Measurements from ENCODE around the gene ZNF423. TPM values are rescaled to one million over a fixed set of nuclear protein-coding genes. Genes with fewer than 3 reads are reported as not detected.

Gene ZNF423
- total RNA-seq, 2 experiments from 2014 or later: not detected

DNA sequence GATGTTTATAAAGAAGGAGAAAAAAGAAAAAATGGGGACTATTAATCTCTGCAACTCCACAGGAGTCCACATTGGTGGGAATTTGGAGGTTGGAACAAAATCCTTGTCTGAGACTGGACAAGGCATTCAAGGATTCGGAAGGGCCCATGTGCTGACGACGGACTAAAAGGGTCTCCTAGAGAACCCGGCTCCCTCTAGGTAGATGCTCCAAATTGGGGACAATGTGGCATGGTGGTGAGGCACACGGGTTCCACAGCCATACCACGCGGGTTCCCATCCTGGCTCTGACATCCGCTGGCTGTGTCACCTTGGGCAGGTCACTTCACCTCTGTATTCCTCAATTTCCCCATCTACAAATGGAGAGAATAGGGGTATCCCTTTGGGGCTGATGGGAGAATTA lies 254.9 kb downstream of the ZNF423 start:
- CTCF ChIA-PET: interaction anchor here (0.7 kb wide), 1 partner anchor 8 kb away, joined by 3 read pairs; no protein-coding TSS in a partner anchor
- TF ChIP-seq, protein P1, sequence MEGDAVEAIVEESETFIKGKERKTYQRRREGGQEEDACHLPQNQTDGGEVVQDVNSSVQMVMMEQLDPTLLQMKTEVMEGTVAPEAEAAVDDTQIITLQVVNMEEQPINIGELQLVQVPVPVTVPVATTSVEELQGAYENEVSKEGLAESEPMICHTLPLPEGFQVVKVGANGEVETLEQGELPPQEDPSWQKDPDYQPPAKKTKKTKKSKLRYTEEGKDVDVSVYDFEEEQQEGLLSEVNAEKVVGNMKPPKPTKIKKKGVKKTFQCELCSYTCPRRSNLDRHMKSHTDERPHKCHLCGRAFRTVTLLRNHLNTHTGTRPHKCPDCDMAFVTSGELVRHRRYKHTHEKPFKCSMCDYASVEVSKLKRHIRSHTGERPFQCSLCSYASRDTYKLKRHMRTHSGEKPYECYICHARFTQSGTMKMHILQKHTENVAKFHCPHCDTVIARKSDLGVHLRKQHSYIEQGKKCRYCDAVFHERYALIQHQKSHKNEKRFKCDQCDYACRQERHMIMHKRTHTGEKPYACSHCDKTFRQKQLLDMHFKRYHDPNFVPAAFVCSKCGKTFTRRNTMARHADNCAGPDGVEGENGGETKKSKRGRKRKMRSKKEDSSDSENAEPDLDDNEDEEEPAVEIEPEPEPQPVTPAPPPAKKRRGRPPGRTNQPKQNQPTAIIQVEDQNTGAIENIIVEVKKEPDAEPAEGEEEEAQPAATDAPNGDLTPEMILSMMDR (IDR thresholded peaks at IDR 0.05): no peak
- ATAC-seq (no peak), DNase-seq (no peak)
- Mint-ChIP-seq H3K4me3 (no peak overlapping the region), H3K27me3 (peaks cover 2% of the 10 kb centered on the region), H3K27ac (no peak overlapping the region), H3K36me3 (ENCODE audit: low read depth) (no peaks in the 10 kb centered on the region), H3K4me1 (ENCODE audit: low read depth) (no peaks in the 10 kb centered on the region), H3K9me3 (no peaks in the 10 kb centered on the region)
- POLR2A ChIA-PET: no interaction called here
- intact Hi-C loops (cut with micrococcal nuclease): no loop called here

DNA sequence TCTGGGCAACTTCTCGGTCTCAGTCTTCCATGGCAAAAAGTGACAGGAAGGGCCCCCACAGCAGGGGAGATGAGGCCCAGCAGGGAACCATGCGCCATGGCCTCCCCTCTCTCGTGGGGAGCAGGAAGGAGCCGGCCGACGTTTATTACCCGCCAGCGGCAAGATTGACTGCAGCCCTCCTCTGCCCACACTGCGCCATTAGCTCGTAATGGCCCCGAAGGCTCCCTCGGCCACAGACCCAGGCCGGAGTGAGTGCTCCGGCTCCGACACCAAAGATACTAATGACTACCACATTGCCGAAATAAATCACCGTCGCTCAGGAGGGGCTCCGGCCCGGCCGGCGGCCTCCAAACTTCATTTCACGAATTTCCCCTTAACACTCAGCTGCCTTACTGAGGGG lies 255.4 kb downstream of the ZNF423 start:
- POLR2A ChIA-PET: no interaction called here
- H3K4me1 Mint-ChIP-seq (ENCODE audit: low read depth): no peaks in the 10 kb centered on the region
- CTCF ChIA-PET: no interaction called here
- H3K27me3 Mint-ChIP-seq: peaks cover 2% of the 10 kb centered on the region
- intact Hi-C loops (cut with micrococcal nuclease): no loop called here
- no peaks in the 10 kb centered on the region for H3K9me3 Mint-ChIP-seq
- TF ChIP-seq, protein P1 (IDR thresholded peaks at IDR 0.05): no peak
- DNase-seq (no peak), ATAC-seq (no peak)
- no peak overlapping the region for H3K27ac Mint-ChIP-seq
- no peak overlapping the region for H3K4me3 Mint-ChIP-seq
- H3K36me3 Mint-ChIP-seq (ENCODE audit: low read depth): no peaks in the 10 kb centered on the region

DNA sequence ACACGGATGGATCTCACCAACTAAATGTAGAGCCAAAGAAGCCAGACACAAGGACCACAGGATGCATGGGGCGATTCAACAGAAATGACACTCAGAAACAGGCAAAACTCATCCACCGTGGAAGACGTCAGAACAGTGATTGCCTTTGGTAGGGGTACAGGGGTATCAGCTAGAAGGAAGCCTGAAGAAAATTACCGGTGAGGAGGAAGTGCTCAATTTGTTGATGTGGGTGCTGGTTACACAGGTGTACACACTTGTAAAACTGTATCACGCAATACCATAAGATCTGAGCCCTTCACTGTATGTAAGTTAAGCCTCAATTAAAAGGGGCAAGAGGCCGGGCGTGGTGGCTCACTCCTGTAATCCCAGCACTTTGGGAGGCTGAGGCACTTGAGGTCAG lies 256.2 kb downstream of the ZNF423 start:
- CTCF ChIA-PET: no interaction called here
- intact Hi-C loops (cut with micrococcal nuclease): no loop called here
- Mint-ChIP-seq H3K4me1 (ENCODE audit: low read depth) (no peaks in the 10 kb centered on the region), H3K27me3 (peaks cover 2% of the 10 kb centered on the region), H3K9me3 (no peaks in the 10 kb centered on the region), H3K36me3 (ENCODE audit: low read depth) (no peaks in the 10 kb centered on the region), H3K4me3 (no peak overlapping the region), H3K27ac (no peak overlapping the region)
- ATAC-seq: no peak
- POLR2A ChIA-PET: no interaction called here
- no peak for DNase-seq
- TF ChIP-seq, protein P1 (IDR thresholded peaks at IDR 0.05): no peak

DNA sequence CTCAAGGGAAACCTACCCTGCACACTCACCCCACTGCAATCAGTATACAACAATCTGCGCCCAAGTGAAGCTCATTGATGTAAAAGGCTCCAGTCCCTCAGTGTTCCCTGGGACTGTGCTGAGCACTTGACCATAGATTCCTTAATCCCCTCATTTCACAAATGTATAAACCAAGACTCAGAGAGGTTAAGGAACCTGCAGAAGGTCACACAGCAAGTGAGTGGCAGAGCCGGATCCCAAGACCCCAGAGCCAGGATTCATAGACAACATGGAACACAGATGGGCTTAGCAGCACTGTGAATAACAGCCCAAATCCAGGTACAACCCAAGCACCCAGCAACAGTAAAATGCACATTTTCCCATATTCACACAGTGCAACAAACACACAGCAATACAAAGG lies 256.6 kb downstream of the ZNF423 start:
- no peak overlapping the region for H3K4me3 Mint-ChIP-seq
- CTCF ChIA-PET: no interaction called here
- ATAC-seq: no peak
- no peaks in the 10 kb centered on the region for H3K36me3 Mint-ChIP-seq (ENCODE audit: low read depth)
- H3K27me3 Mint-ChIP-seq: peaks cover 5% of the 10 kb centered on the region
- no peak for DNase-seq
- no peak overlapping the region for H3K27ac Mint-ChIP-seq
- TF ChIP-seq, protein P1 (IDR thresholded peaks at IDR 0.05): no peak
- POLR2A ChIA-PET: no interaction called here
- no peaks in the 10 kb centered on the region for H3K4me1 Mint-ChIP-seq (ENCODE audit: low read depth)
- no peaks in the 10 kb centered on the region for H3K9me3 Mint-ChIP-seq
- intact Hi-C loops (cut with micrococcal nuclease): no loop called here

DNA sequence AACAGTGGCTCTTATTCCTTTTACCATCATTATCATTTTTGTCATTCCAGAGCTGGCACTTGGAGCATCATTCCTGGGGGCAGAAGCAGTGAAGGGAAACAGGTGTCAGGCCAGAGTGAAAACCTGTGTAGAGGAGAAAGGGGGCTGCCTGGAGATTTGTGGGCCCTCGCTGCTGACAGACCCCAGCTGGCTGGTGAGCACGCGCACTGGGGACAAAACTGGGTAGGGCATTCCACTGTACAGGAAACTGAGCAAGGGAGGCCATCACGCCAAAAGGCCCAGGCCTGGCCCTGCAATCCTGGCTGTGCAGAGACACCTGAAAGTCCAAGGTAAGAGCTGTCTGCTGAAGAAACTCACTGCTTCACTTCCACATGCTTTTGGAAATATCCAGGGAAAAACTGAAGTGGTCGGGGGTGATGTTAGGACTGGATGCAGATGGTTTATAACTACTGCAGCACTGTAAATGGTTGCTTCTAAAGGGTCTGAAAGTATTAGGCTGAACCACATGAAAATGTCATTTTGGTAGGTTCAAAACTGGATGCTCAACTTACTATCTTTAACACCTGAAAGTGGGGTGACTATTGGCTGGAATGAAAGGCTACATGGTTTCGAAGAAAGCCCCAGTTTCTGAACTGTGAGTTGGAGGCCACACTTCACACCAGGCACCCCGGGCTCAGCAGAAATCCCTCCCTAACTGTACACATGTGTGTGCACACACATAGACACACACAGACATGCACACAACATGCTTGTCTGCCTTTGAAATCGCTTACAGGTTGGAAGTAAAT lies 257.3 kb downstream of the ZNF423 start:
- intact Hi-C loops (cut with micrococcal nuclease): no loop called here
- TF ChIP-seq, protein P1 (IDR thresholded peaks at IDR 0.05): no peak
- CTCF ChIA-PET: no interaction called here
- Mint-ChIP-seq H3K9me3 (no peaks in the 10 kb centered on the region), H3K36me3 (ENCODE audit: low read depth) (no peaks in the 10 kb centered on the region), H3K4me1 (ENCODE audit: low read depth) (no peaks in the 10 kb centered on the region), H3K27ac (no peak overlapping the region), H3K4me3 (no peak overlapping the region), H3K27me3 (peaks cover 7% of the 10 kb centered on the region)
- POLR2A ChIA-PET: no interaction called here
- ATAC-seq (no peak), DNase-seq (no peak)

Measured in activated CD8-positive, alpha-beta T cell treated with anti-CD3 and anti-CD28 coated beads for 36 hours (primary cell).